ENCODE results near the gene FAM193B. TPM values are rescaled to one million over a fixed set of nuclear protein-coding genes. Genes with fewer than 3 reads are reported as not detected.

FAM193B gene
- total RNA-seq (2021; ENCODE audit: unreplicated experiment) (58.5 TPM), Bru-seq, nascent RNA (percentile 87 among the genes with signal in this experiment), BruChase-seq, experiment 1, labeled RNA remaining after a 2-hour chase (percentile 86 among the genes with signal in this experiment), BruChase-seq, experiment 2, labeled RNA remaining after a 6-hour chase (percentile 77 among the genes with signal in this experiment)
- polyA plus RNA-seq (2012; ENCODE audit: insufficient read length): 47.8 TPM
- long read RNA-seq, transcript FAM193B-204 (4 exons, 1,870 nt): major isoform, 6 of 66 reads
- long read RNA-seq, partial matches to known transcripts: 19 of 66 reads
- long read RNA-seq, other reads (novel, unspliced or antisense): 39 of 66 reads

DNA sequence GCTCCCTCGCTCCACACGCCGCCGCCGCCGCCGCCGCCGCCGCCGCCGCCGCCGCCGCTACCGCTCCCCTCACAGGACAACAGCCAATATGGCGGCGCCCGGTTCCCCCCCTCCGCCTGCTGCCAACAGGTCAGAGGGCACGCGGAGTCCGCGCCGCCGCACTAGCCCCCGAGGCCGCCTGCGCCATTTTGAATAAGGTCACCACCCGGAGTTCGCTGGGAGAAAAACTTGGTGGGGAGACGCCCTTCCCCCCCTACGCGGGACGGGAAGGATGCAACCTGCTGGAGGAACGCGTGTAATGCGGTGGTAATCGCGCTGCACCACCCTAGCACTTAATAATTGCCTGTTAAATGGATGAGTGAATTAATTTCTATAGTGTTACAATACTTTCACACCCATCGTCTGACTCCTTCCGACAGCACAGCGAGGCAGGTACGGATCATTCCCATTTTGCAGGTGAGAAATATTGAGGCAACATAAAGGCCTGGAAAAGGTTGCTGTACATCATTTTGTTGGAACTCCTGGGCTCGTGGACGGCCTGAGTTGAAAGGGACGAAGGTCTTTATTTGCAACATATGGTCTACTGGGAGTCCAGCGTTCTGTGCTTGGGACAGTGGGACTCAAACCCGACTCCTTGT lies at the start of gene FAM193B:
FAM193B (minus strand) TSS at position 90 of the 638 bp plus-strand sequence. CDS start 105 bp downstream, outside the sequence.
- no peaks in the 10 kb centered on the region; the same call in 1 of the 2 replicates for H3K36me3 ChIP-seq (ENCODE audit: control insufficient read depth, insufficient read depth, low read length)
- in situ Hi-C loops (cut with HindIII; ENCODE audit: low pct_unique_long_range_greater_than_20kb, low sequenced_read_pairs) (no loop called here), intact Hi-C loops (cut with micrococcal nuclease; ENCODE audit: unreplicated experiment) (no loop called here)
- peak; percentile 96 for ATAC-seq
- POLR2A ChIA-PET: no interaction called here
- CTCF ChIA-PET: no interaction called here
- peak within 1 kb of the TSS; percentile 74 for H3K27ac ChIP-seq (ENCODE audit: low read length)
- H3K9me3 ChIP-seq (ENCODE audit: control insufficient read depth, insufficient read depth, low read depth, low read length): no peaks in the 10 kb centered on the region
- BruUV-seq (replicated peaks): no TSS peak
- peak; percentile 78 for DNase-seq (ENCODE audit: low read depth, low spot score)
- TF ChIP-seq POLR2AphosphoS5 (IDR thresholded peaks at IDR 0.05; ENCODE audit: low read depth, low read length) (0 out of 2 replicates have a peak, but pooled peaks have one; percentile 44), SIN3A (IDR thresholded peaks at IDR 0.05; ENCODE audit: borderline replicate concordance, insufficient read depth, low read depth, low read length) (peak; percentile 78; the same call in 1 of the 2 replicates), TCF7L2 (IDR thresholded peaks at IDR 0.05; ENCODE audit: low read depth, low read length) (no peak)
- TF ChIP-seq, protein P1, sequence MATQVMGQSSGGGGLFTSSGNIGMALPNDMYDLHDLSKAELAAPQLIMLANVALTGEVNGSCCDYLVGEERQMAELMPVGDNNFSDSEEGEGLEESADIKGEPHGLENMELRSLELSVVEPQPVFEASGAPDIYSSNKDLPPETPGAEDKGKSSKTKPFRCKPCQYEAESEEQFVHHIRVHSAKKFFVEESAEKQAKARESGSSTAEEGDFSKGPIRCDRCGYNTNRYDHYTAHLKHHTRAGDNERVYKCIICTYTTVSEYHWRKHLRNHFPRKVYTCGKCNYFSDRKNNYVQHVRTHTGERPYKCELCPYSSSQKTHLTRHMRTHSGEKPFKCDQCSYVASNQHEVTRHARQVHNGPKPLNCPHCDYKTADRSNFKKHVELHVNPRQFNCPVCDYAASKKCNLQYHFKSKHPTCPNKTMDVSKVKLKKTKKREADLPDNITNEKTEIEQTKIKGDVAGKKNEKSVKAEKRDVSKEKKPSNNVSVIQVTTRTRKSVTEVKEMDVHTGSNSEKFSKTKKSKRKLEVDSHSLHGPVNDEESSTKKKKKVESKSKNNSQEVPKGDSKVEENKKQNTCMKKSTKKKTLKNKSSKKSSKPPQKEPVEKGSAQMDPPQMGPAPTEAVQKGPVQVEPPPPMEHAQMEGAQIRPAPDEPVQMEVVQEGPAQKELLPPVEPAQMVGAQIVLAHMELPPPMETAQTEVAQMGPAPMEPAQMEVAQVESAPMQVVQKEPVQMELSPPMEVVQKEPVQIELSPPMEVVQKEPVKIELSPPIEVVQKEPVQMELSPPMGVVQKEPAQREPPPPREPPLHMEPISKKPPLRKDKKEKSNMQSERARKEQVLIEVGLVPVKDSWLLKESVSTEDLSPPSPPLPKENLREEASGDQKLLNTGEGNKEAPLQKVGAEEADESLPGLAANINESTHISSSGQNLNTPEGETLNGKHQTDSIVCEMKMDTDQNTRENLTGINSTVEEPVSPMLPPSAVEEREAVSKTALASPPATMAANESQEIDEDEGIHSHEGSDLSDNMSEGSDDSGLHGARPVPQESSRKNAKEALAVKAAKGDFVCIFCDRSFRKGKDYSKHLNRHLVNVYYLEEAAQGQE (IDR thresholded peaks at IDR 0.05; ENCODE audit: insufficient read depth in 1 of 2, low read depth in 2 of 2, low read length in 1 of 2): no peak
- TF ChIP-seq, protein P2, sequence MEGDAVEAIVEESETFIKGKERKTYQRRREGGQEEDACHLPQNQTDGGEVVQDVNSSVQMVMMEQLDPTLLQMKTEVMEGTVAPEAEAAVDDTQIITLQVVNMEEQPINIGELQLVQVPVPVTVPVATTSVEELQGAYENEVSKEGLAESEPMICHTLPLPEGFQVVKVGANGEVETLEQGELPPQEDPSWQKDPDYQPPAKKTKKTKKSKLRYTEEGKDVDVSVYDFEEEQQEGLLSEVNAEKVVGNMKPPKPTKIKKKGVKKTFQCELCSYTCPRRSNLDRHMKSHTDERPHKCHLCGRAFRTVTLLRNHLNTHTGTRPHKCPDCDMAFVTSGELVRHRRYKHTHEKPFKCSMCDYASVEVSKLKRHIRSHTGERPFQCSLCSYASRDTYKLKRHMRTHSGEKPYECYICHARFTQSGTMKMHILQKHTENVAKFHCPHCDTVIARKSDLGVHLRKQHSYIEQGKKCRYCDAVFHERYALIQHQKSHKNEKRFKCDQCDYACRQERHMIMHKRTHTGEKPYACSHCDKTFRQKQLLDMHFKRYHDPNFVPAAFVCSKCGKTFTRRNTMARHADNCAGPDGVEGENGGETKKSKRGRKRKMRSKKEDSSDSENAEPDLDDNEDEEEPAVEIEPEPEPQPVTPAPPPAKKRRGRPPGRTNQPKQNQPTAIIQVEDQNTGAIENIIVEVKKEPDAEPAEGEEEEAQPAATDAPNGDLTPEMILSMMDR (IDR thresholded peaks at IDR 0.05): 0 out of 2 replicates have a peak, but pooled peaks have one; percentile 17
- H3K4me1 ChIP-seq (ENCODE audit: control insufficient read depth, insufficient read depth, low read length): peaks cover 13% of the 10 kb centered on the region
- H3K27me3 ChIP-seq (ENCODE audit: control insufficient read depth, insufficient read depth, low read length): no peaks in the 10 kb centered on the region
- H3K4me3 ChIP-seq (ENCODE audit: low read depth in 2 of 2, low read length in 2 of 2): peak within 1 kb of the TSS; percentile 79 to 92

DNA sequence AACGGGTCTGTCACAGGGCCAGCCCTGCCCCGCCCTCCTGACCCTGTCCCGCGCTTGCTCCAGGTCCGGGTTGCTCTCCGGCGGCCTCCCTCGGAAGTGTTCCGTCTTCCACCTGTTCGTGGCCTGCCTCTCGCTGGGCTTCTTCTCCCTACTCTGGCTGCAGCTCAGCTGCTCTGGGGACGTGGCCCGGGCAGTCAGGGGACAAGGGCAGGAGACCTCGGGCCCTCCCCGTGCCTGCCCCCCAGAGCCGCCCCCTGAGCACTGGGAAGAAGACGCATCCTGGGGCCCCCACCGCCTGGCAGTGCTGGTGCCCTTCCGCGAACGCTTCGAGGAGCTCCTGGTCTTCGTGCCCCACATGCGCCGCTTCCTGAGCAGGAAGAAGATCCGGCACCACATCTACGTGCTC lies 49.8 kb upstream of the FAM193B start:
- CTCF ChIA-PET: no interaction called here
- in situ Hi-C loops (cut with HindIII; ENCODE audit: low pct_unique_long_range_greater_than_20kb, low sequenced_read_pairs): no loop called here
- POLR2A ChIA-PET: no interaction called here

More for the DNA sequence above, 49.8 kb upstream of the FAM193B start:
- Histone ChIP-seq H3K4me3 (ENCODE audit: low read depth in 2 of 2, low read length in 2 of 2) (no peak overlapping the region), H3K36me3 (ENCODE audit: control insufficient read depth, insufficient read depth, low read length) (no peaks in the 10 kb centered on the region; the same call in 1 of the 2 replicates), H3K4me1 (ENCODE audit: control insufficient read depth, insufficient read depth, low read length) (peaks cover 7% of the 10 kb centered on the region; the same call in 1 of the 2 replicates), H3K27ac (ENCODE audit: low read length) (no peak overlapping the region), H3K27me3 (ENCODE audit: control insufficient read depth, insufficient read depth, low read length) (no peaks in the 10 kb centered on the region), H3K9me3 (ENCODE audit: control insufficient read depth, insufficient read depth, low read depth, low read length) (no peaks in the 10 kb centered on the region)
- DNase-seq (ENCODE audit: low read depth, low spot score): no peak
- TF ChIP-seq POLR2AphosphoS5 (IDR thresholded peaks at IDR 0.05; ENCODE audit: low read depth, low read length): no peak
- TF ChIP-seq, protein P1 (IDR thresholded peaks at IDR 0.05; ENCODE audit: insufficient read depth in 1 of 2, low read depth in 2 of 2, low read length in 1 of 2): no peak
- no peak for TF ChIP-seq SIN3A (IDR thresholded peaks at IDR 0.05; ENCODE audit: borderline replicate concordance, insufficient read depth, low read depth, low read length)
- TF ChIP-seq, protein P2 (IDR thresholded peaks at IDR 0.05): no peak
- no peak for TF ChIP-seq TCF7L2 (IDR thresholded peaks at IDR 0.05; ENCODE audit: low read depth, low read length)
- intact Hi-C loops (cut with micrococcal nuclease; ENCODE audit: unreplicated experiment): no loop called here
- no peak for ATAC-seq
- BruUV-seq (replicated peaks): no TSS peak

All from Panc1 (cell line).